Measurements from ENCODE around the gene ANK3.

GRCh38 chr10:60296073-60296472 is 93.6 kb downstream of the ANK3 start:
- no peak for TF ChIP-seq CTCF (IDR thresholded peaks at IDR 0.05)
- TF ChIP-seq POLR2A (IDR thresholded peaks at IDR 0.05): no peak

Data from testis (tissue), 2 donors.